ENCODE measurements around the gene TWIST1.

DNA sequence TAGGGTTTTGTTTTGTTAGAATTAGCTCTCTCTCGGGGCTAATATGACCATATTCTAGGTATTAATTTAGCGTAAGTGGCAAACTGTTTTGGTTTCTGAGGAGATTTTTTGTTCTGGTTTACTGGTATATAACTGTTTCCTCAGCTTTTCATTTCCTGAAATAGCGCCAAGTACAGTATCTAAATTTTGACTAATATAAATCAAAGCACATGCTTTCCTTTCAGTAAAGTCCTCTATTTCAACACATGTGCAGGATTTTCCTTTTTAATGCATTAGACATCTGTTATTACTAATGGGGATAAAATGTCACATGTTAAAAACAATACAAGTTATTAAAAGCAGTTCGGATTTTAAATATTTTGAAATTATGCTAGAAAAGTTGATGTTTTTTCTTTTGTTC is 16.4 kb upstream of the TWIST1 start:
- TF ChIP-seq KLF16 (CRISPR knock-in tag; IDR thresholded peaks at IDR 0.05) (no peak), ZNF501 (CRISPR knock-in tag; IDR thresholded peaks at IDR 0.05) (no peak), KLF9 (CRISPR knock-in tag; IDR thresholded peaks at IDR 0.05; ENCODE audit: low read depth) (no peak), ZNF224 (CRISPR knock-in tag; IDR thresholded peaks at IDR 0.05) (no peak)
- TF ChIP-seq, protein P1, sequence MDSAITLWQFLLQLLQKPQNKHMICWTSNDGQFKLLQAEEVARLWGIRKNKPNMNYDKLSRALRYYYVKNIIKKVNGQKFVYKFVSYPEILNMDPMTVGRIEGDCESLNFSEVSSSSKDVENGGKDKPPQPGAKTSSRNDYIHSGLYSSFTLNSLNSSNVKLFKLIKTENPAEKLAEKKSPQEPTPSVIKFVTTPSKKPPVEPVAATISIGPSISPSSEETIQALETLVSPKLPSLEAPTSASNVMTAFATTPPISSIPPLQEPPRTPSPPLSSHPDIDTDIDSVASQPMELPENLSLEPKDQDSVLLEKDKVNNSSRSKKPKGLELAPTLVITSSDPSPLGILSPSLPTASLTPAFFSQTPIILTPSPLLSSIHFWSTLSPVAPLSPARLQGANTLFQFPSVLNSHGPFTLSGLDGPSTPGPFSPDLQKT (CRISPR knock-in tag; IDR thresholded peaks at IDR 0.05; ENCODE audit: borderline replicate concordance), result no peak

Data from HepG2 (cell line).